ENCODE data around the gene ACHE.

- no peak for TF ChIP-seq POLR2A (IDR thresholded peaks at IDR 0.05; ENCODE audit: low read length)
- no peak for TF ChIP-seq GATA1 (IDR thresholded peaks at IDR 0.05; ENCODE audit: low read depth, low read length)
Measured at GRCh38 chr7:100867776-100868485, 27.8 kb downstream of the ACHE start.

Measured in erythroblast (primary cell).